Panc1 (cell line): ENCODE results near the gene MYT1. TPM values are rescaled to one million over a fixed set of nuclear protein-coding genes. Genes with fewer than 3 reads are reported as not detected.

Experiments
- ATAC-seq: fragments of 200-7000 bp; cut with Tn5 transposase; 2 replicates; pipeline ENCODE4 v1.9.1; 2020; ENCODE audit warnings: mild to moderate bottlenecking, moderate library complexity
- BruUV-seq: library from RNA; stranded (reverse); fragments of 400-500 nt; replicated peaks from 2 replicates; lab custom pipeline; 2021; lab: Mats Ljungman, UMichigan
- CTCF ChIA-PET: fragments of 300-600 bp; sonication (Branson Sonifier 250); formaldehyde crosslinking; loops from one replicate; lab custom pipeline; 2022; ENCODE audit warnings: antibody characterized with exemption; lab: Charles Lee
- POLR2A ChIA-PET: fragments of 300-600 bp; sonication (Branson Sonifier 250); formaldehyde crosslinking; loops from one replicate; lab custom pipeline; 2022; ENCODE audit warnings: antibody characterized with exemption; lab: Charles Lee
- DNase-seq: peaks from one replicate; pipeline ENCODE4 v3.0.0-alpha.2; 2010; ENCODE audit warnings: low read depth, low spot score
- H3K27ac ChIP-seq: 2 replicates; pipeline ENCODE4 v1.5.1; 2011; ENCODE audit warnings: mild to moderate bottlenecking, low read length, inconsistent platforms
- H3K27me3 ChIP-seq: fragments of 200-500 bp; sonication (Bioruptor generic); 2 replicates; pipeline ENCODE4 v1.6.0; 2014; ENCODE audit warnings: low read length, inconsistent platforms; ENCODE audit not compliant: control insufficient read depth, insufficient read depth
- H3K36me3 ChIP-seq: fragments of 200-500 bp; sonication (Bioruptor generic); 2 replicates; pipeline ENCODE4 v1.5.1; 2014; ENCODE audit warnings: inconsistent platforms, mild to moderate bottlenecking, low read length, moderate library complexity; ENCODE audit not compliant: control insufficient read depth, insufficient read depth
- H3K4me1 ChIP-seq: 2 replicates; pipeline ENCODE4 v1.5.1; 2011; ENCODE audit warnings: inconsistent platforms, mild to moderate bottlenecking, low read length, moderate library complexity; ENCODE audit not compliant: control insufficient read depth, insufficient read depth
- H3K4me3 ChIP-seq, 2 experiments: 2 replicates each; pipeline ENCODE4 v1.5.1; 2011 to 2012; ENCODE audit warnings: low read depth in 2 of 2, low read length in 2 of 2, mild to moderate bottlenecking in 2 of 2, inconsistent platforms in 1 of 2, moderate library complexity in 1 of 2
- H3K9me3 ChIP-seq: fragments of 200-500 bp; sonication (Bioruptor generic); 2 replicates; pipeline ENCODE4 v1.5.1; 2014; ENCODE audit warnings: low read depth, mild to moderate bottlenecking, inconsistent platforms, low read length, moderate library complexity; ENCODE audit not compliant: control insufficient read depth, insufficient read depth
- POLR2AphosphoS5 ChIP-seq: IDR thresholded peaks from 2 replicates; pipeline ENCODE4 v1.6.1; 2012; ENCODE audit warnings: mild to moderate bottlenecking, low read depth, low read length, moderate library complexity
- SIN3A ChIP-seq: IDR thresholded peaks from 2 replicates; pipeline ENCODE4 v1.6.1; 2012; ENCODE audit warnings: low read depth, mild to moderate bottlenecking, low read length, moderate library complexity, borderline replicate concordance; ENCODE audit not compliant: insufficient read depth
- TCF7L2 ChIP-seq: IDR thresholded peaks from 2 replicates; pipeline ENCODE4 v1.6.1; 2011; ENCODE audit warnings: mild to moderate bottlenecking, low read depth, low read length, inconsistent platforms
- in situ Hi-C: cut with HindIII; loops from 2 replicates; pipeline ENCODE4 v1.10.0; 2016; ENCODE audit warnings: low sequenced_read_pairs, low pct_unique_long_range_greater_than_20kb
- intact Hi-C: fragments of 100-400 bp; cut with micrococcal nuclease; formaldehyde crosslinking; loops from one replicate; pipeline ENCODE4 v1.10.0; 2022; ENCODE audit not compliant: unreplicated experiment
- total RNA-seq: library from RNA; stranded (reverse); gene quantifications from one replicate; pipeline ENCODE4 v1.2.1, GENCODE V29; 2021; ENCODE audit not compliant: unreplicated experiment
- TF ChIP-seq, protein P1 (sequence below), 2 experiments: IDR thresholded peaks; 2 replicates each; pipeline ENCODE4 v1.6.1; 2011 to 2012; ENCODE audit warnings: low read depth in 2 of 2, control low read depth in 1 of 2, low read length in 1 of 2, mild to moderate bottlenecking in 1 of 2, moderate library complexity in 1 of 2; ENCODE audit not compliant: insufficient read depth in 1 of 2
- TF ChIP-seq, protein P2 (sequence below): fragments of 450-650 bp; IDR thresholded peaks from 2 replicates; pipeline ENCODE4 v1.5.1; 2017; ENCODE audit warnings: mild to moderate bottlenecking

Gene MYT1
- total RNA-seq, 1 experiment from 2014 or later: 0.41 TPM

DNA sequence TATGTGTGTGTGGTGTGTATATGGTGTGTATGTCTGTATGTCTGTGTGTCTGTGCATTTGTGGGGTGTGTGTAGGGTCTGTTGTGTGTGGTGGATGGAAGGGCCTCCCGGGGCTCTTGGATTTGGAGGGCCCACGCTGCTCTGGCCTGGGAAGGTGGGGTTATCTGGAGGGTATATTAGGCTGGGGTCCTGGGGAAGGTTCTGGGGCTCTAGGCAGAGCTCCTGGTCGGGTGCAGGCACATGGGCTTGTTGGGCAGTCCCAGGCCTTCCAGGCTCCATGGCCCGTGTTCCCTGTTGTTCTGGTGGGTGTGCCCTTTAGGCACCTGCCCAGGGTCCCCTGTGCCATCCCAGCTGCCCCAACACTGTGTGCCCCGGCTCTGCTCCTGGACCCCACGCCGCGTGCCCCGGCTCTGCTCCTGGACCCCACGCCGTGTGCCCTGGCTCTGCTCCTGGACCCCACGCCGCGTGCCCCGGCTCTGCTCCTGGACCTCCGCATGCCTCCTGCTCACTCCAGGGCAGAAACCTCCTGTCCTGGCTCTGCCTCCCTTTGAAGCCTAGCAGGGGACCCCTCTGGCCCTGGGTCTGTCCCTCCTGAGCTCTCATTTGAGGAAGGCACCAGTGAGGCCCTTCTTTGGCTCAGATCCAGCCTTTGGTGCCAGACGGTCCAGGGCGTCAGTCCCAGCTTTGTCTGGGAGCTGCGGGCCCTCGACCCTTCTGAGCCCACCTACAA is 10.2 kb upstream of the MYT1 start:
- Histone ChIP-seq H3K27me3 (no peaks in the 10 kb centered on the region), H3K27ac (no peak overlapping the region), H3K4me1 (no peaks in the 10 kb centered on the region), H3K9me3 (no peaks in the 10 kb centered on the region), H3K36me3 (no peaks in the 10 kb centered on the region), H3K4me3 (no peak overlapping the region)
- in situ Hi-C loops (no loop called here), intact Hi-C loops (no loop called here)
- ChIA-PET CTCF (no interaction called here), POLR2A (no interaction called here)
- DNase-seq: no peak
- TF ChIP-seq POLR2AphosphoS5 (no peak), SIN3A (no peak), TCF7L2 (no peak)
- TF ChIP-seq, protein P1, sequence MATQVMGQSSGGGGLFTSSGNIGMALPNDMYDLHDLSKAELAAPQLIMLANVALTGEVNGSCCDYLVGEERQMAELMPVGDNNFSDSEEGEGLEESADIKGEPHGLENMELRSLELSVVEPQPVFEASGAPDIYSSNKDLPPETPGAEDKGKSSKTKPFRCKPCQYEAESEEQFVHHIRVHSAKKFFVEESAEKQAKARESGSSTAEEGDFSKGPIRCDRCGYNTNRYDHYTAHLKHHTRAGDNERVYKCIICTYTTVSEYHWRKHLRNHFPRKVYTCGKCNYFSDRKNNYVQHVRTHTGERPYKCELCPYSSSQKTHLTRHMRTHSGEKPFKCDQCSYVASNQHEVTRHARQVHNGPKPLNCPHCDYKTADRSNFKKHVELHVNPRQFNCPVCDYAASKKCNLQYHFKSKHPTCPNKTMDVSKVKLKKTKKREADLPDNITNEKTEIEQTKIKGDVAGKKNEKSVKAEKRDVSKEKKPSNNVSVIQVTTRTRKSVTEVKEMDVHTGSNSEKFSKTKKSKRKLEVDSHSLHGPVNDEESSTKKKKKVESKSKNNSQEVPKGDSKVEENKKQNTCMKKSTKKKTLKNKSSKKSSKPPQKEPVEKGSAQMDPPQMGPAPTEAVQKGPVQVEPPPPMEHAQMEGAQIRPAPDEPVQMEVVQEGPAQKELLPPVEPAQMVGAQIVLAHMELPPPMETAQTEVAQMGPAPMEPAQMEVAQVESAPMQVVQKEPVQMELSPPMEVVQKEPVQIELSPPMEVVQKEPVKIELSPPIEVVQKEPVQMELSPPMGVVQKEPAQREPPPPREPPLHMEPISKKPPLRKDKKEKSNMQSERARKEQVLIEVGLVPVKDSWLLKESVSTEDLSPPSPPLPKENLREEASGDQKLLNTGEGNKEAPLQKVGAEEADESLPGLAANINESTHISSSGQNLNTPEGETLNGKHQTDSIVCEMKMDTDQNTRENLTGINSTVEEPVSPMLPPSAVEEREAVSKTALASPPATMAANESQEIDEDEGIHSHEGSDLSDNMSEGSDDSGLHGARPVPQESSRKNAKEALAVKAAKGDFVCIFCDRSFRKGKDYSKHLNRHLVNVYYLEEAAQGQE (IDR thresholded peaks at IDR 0.05; ENCODE audit: insufficient read depth in 1 of 2, low read depth in 2 of 2, low read length in 1 of 2): no peak
- TF ChIP-seq, protein P2, sequence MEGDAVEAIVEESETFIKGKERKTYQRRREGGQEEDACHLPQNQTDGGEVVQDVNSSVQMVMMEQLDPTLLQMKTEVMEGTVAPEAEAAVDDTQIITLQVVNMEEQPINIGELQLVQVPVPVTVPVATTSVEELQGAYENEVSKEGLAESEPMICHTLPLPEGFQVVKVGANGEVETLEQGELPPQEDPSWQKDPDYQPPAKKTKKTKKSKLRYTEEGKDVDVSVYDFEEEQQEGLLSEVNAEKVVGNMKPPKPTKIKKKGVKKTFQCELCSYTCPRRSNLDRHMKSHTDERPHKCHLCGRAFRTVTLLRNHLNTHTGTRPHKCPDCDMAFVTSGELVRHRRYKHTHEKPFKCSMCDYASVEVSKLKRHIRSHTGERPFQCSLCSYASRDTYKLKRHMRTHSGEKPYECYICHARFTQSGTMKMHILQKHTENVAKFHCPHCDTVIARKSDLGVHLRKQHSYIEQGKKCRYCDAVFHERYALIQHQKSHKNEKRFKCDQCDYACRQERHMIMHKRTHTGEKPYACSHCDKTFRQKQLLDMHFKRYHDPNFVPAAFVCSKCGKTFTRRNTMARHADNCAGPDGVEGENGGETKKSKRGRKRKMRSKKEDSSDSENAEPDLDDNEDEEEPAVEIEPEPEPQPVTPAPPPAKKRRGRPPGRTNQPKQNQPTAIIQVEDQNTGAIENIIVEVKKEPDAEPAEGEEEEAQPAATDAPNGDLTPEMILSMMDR: no peak
- no TSS peak for BruUV-seq
- no peak for ATAC-seq

DNA sequence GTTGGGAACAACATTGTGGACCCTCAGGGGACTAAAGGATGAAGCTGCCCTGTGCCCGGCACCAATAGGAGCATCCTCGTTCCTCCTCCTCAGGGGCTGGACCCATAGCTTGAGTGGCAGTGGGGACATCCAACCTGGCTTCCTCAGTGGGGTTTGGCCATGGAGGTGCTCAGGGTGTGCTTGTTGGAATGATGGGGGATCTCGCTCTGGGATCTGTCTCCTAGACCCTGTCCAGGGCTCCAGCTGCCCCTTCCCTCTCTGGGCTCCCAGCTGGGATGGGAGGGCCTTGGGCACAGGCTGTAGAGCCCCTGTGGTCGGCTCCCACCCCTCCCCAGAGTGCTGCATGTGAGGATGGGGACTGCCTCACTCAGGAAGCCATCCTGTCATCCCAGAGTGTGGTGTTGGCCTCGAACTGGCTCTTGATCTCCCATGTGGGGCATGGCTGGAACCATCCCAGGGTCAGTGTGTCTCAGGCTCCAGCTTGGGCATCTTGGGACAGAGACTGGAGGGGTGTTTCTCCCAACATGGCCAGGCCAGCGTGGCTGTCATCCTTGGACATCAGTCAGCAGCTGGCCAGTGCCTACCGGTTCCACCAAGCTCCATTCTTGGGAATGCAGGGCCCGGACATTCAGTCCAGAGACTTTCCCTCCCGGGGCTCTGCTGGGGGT is 9.5 kb upstream of the MYT1 start:
- BruUV-seq: no TSS peak
- H3K27me3 ChIP-seq: no peaks in the 10 kb centered on the region
- ChIA-PET POLR2A (no interaction called here), CTCF (interaction anchor here (0.5 kb wide), 1 partner anchor 47 kb away, joined by 6 read pairs; no protein-coding TSS in a partner anchor)
- H3K27ac ChIP-seq: no peak overlapping the region
- no peak for DNase-seq
- no peak overlapping the region for H3K4me3 ChIP-seq
- TF ChIP-seq POLR2AphosphoS5: no peak
- TF ChIP-seq, protein P1 (IDR thresholded peaks at IDR 0.05; ENCODE audit: insufficient read depth in 1 of 2, low read depth in 2 of 2, low read length in 1 of 2): 0 out of 4 replicates have a peak, but pooled peaks of 1 of the 2 experiments have one; percentile 20
- H3K36me3 ChIP-seq: no peaks in the 10 kb centered on the region
- H3K4me1 ChIP-seq: no peaks in the 10 kb centered on the region
- H3K9me3 ChIP-seq: no peaks in the 10 kb centered on the region
- intact Hi-C loops: no loop called here
- in situ Hi-C loops: no loop called here
- ATAC-seq: no peak
